ENCODE results near the gene SLC6A19.

The SLC6A19 gene

DNA sequence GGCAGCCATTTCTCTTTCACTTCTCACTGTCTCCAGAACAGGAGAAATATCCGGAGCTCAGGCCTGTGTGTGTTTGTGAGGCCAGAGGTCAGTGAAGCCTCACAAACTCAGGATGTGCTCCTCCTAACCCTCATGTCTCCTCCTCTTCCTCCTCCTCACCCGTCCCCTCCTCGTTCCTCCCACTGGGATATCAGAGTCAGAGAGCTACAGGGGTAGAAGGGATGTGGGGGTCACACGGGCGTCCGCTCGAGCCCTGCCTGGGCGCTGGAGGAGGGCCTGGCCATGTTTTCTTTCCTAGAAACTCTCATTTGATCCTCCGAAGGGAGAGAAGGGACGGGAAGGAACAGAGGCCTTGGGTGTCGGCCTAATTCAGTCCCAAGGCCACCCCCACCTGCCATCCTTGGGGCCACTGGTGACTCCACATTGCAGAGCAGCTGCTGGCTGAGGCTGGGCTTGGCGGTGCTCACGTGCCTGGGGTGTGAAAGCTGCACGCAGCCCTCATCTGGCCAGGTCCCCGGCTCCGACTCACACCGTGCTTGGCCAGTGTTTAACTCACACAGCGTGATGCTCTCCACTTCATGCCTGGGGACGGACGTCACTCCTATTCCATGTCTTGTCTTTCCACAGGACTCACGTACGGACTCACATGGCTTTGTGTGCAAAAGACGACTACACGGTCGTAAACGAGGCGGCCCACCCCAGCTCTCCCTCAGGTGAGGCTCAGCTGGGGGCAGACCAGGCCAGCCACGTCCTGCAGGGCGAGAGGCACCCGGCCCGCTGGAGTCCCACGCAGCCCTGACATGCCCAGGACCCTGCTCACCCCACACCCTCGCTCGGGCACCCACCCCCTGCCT lies 22.6 kb upstream of the SLC6A19 start:
- no peaks in the 10 kb centered on the region; the same call in 1 of the 2 replicates for H3K4me1 ChIP-seq
- in situ Hi-C loops (cut with MboI; ENCODE audit: low sequenced_read_pairs), result loop anchor here (10.0 kb wide), 1 partner anchor 466 kb away; no protein-coding TSS in a partner anchor

DNA sequence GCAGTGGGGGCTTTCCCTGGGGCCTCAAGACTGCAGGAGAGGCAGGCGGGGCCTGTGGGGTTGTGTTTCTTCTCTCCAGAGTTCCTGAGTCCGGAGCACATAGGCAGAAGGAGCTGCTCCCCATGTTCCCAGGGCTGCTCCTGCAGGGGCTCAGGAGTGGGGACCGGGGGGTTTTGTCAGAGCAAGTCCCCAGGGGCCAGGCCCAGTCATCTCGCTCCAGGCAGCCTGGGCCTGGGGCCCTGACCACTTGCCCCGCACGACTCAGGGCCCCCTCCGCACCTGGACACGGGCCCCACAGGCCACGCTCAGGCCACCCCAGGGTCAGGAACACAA lies 22.0 kb upstream of the SLC6A19 start:
- in situ Hi-C loops (cut with MboI; ENCODE audit: low sequenced_read_pairs), result loop anchor here (10.0 kb wide), 1 partner anchor 465 kb away; no protein-coding TSS in a partner anchor
- no peak for DNase-seq (ENCODE audit: low spot score in 2 of 2)
- no peaks in the 10 kb centered on the region for H3K36me3 ChIP-seq (replicated peaks)
- H3K27me3 ChIP-seq (ENCODE audit: low read depth), result no peaks in the 10 kb centered on the region
- H3K9me3 ChIP-seq, result no peaks in the 10 kb centered on the region
- H3K4me3 ChIP-seq, result no peak overlapping the region
- H3K4me1 ChIP-seq, result no peaks in the 10 kb centered on the region

More for the DNA sequence above, 22.6 kb upstream of the SLC6A19 start:
- Histone ChIP-seq H3K9me3 (no peaks in the 10 kb centered on the region), H3K27me3 (ENCODE audit: low read depth) (no peaks in the 10 kb centered on the region), H3K36me3 (replicated peaks) (no peaks in the 10 kb centered on the region), H3K4me3 (no peak overlapping the region)
- no peak for DNase-seq (ENCODE audit: low spot score in 2 of 2)

DNA sequence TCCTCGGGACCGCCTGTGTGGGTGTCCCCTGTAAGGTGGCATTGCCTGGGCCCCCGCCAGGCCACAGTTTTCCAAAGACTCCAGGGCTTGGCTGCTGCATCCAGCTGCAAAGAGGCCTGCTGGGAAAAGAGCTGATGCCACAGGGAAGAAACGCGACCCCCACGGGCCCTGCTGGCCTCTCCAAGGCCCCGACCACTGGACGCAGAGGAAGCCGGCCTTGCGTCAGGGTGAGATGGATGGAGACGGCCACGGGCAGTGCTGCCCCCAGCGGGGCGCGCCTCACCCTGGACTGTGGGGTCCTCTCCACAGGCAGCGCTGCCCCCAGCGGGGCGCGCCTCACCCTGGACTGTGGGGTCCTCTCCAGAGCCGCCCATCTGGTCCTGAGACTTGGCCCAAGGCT lies 21.3 kb upstream of the SLC6A19 start:
- H3K4me1 ChIP-seq, result no peaks in the 10 kb centered on the region
- no peak overlapping the region for H3K4me3 ChIP-seq
- H3K36me3 ChIP-seq (replicated peaks), result no peaks in the 10 kb centered on the region
- H3K27me3 ChIP-seq (ENCODE audit: low read depth), result no peaks in the 10 kb centered on the region
- in situ Hi-C loops (cut with MboI; ENCODE audit: low sequenced_read_pairs), result no loop called here
- no peaks in the 10 kb centered on the region for H3K9me3 ChIP-seq
- no peak for DNase-seq (ENCODE audit: low spot score in 2 of 2)

DNA sequence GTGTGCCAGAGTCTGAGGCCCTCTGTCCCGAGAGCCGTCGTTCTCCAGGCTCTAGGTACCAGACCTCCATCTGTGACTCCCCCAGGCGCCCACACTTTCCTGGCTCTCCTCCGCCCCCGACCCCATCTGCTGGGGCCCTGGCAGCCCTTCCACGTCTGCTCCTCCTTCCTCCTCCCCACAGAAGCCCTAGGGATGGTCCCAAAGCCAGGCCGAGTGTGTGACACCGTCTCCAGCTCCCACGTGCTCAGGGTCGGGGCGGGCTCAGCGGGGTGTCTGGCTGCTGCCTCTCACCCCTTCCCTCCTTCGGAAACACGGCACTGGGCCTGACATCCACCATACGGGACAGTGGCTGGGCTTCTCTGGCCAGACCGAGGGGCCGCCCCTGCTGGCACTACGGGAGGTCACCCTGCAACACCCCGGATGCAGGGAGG lies 20.5 kb upstream of the SLC6A19 start:
- Histone ChIP-seq H3K36me3 (replicated peaks) (no peaks in the 10 kb centered on the region), H3K9me3 (no peaks in the 10 kb centered on the region), H3K27me3 (ENCODE audit: low read depth) (no peaks in the 10 kb centered on the region), H3K4me1 (no peaks in the 10 kb centered on the region), H3K4me3 (no peak overlapping the region)
- no peak for DNase-seq (ENCODE audit: low spot score in 2 of 2)
- in situ Hi-C loops (cut with MboI; ENCODE audit: low sequenced_read_pairs), result no loop called here

DNA sequence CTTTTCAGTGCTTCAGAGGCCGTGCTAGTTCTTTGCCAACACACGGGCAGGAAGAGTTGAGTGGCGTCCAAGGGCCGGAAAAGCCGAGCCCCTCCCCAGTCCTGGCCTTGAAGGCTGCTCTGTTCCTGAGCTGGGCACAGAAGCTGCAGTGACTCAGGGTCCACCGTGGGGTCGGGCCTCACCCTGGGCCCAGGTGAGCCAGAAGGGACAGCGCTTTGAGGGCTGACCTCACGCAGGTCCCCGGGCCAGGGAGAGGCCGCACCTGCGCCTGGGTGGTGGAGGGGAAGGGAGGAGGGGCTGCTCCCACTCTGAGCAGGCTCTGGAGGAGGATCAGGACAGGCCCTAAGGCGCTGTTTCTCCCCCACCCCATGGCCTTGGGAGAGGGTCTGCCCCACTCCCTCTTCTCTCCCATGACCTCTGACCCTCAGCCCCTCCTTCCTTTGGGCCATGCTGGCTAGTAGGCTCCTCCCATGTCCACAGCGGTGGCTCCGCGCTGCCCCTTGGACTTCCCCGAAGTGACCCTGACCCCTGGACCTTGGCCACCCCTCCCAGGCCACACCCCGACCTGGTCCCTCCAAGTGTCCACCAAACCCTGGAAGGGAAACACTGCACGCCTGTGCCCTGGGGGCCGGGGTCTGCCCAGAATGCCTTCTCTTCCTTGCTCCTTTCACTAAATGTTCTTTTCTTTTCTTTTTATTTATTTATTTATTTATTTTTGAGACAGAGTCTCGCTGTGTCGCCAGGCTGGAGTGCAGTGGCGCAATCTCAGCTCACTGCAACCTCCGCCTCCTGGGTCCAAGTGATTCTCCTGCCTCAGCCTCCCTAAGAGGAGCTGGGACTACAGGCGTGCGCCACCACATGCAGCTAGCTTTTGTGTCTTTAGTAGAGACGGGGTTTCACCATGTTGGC lies 19.7 kb upstream of the SLC6A19 start:
- no peaks in the 10 kb centered on the region for H3K4me1 ChIP-seq
- H3K4me3 ChIP-seq, result no peak overlapping the region
- no peaks in the 10 kb centered on the region for H3K9me3 ChIP-seq
- no peak for DNase-seq (ENCODE audit: low spot score in 2 of 2)
- in situ Hi-C loops (cut with MboI; ENCODE audit: low sequenced_read_pairs), result no loop called here
- H3K27me3 ChIP-seq (ENCODE audit: low read depth), result no peaks in the 10 kb centered on the region
- no peaks in the 10 kb centered on the region for H3K36me3 ChIP-seq (replicated peaks)

DNA sequence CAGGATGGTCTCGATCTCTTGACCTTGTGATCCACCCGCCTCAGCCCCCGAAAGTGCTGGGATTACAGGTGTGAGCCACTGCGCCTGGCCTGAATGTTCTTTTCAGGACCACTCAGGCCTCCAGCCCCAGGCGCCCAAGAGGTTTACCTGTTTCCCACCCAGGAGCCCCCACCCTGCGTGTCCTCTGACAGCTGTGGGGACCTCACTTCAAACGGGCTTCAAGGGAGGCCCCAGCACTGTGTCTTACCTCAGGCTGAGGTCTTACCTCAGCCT lies 19.1 kb upstream of the SLC6A19 start:
- DNase-seq (ENCODE audit: low spot score in 2 of 2), result no peak
- Histone ChIP-seq H3K4me1 (no peaks in the 10 kb centered on the region), H3K36me3 (replicated peaks) (no peaks in the 10 kb centered on the region), H3K9me3 (no peaks in the 10 kb centered on the region), H3K27me3 (ENCODE audit: low read depth) (no peaks in the 10 kb centered on the region), H3K4me3 (no peak overlapping the region)
- in situ Hi-C loops (cut with MboI; ENCODE audit: low sequenced_read_pairs), result no loop called here

DNA sequence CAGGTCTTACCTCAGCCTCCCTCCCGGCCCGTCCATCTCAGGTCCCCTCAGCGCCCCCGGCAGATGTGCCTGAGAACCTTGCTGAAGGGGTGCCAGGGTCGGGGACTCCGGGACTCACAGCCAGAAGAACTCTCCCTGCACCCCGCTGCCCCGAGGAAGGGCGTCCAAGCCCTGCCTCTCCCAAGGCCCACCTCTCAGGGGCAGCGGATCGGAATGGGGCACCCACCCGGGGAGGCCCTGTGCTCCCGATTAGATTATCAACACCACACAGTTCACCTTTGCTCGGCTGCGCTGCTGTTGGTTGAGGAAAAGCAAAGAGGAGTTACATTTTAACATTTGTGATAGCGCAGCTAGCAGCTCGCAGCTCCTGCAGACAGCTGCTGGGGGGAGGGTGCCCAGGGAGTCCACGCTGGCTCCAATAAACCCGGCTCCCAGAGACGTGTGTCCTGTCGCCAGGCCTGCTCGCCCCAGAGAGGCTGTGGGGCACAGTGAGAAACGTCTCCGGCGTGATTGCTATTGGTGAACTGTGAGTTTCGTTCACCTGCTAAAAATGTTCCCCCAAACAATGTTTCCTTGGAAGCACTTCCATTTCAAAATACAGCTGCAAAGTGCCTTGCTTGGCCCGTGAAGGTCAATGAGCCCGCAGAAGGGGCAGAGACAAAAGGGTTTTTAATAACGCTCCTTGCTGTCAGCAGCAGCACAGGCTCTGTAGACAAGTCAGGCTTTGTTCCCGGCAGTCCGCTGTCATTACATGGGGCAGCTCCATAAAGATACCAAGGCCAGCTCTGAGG lies 18.6 kb upstream of the SLC6A19 start:
- no peak for DNase-seq (ENCODE audit: low spot score in 2 of 2)
- Histone ChIP-seq H3K27me3 (ENCODE audit: low read depth) (no peaks in the 10 kb centered on the region), H3K4me3 (no peak overlapping the region), H3K9me3 (no peaks in the 10 kb centered on the region), H3K36me3 (replicated peaks) (no peaks in the 10 kb centered on the region), H3K4me1 (no peaks in the 10 kb centered on the region)
- in situ Hi-C loops (cut with MboI; ENCODE audit: low sequenced_read_pairs), result no loop called here

DNA sequence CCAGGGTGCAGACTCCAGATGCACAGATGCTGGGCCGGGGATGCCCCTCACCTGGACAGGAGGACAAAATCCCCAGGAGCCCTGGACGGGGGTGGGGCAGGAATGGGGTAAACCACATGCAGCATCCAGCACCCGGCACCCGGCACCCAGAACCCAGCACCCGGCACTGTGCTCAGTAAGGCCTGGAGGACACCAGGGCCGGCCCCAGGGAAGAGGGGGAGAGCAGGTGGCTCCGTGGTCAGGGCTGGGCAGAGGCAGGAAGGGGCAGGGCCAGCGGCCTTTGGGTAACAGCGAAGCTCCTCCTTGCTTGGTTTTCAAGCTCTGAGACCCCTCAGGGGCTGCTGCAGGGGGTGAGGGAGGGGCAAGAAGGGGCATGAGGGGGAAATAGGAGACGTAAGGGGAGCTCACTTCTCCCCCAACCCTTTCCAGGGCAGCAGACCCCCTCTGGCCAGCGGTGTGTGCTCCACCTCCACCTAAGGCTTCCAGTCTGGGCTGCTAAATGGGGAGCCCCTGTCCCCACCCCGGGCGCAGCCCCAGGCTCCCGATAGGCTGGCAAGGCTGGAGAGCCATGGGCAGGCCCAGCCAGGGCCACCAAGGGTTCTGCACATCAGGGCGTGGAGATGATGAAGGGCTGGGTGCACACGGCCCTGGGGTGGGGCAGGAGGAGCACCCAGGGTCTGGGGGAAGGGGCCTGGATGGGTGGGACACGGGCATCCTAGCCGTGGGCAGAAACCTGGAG lies 17.8 kb upstream of the SLC6A19 start:
- no peak overlapping the region for H3K4me3 ChIP-seq
- no peaks in the 10 kb centered on the region for H3K27me3 ChIP-seq (ENCODE audit: low read depth)
- DNase-seq (ENCODE audit: low spot score in 2 of 2), result no peak
- no peaks in the 10 kb centered on the region for H3K4me1 ChIP-seq
- no peaks in the 10 kb centered on the region for H3K36me3 ChIP-seq (replicated peaks)
- in situ Hi-C loops (cut with MboI; ENCODE audit: low sequenced_read_pairs), result no loop called here
- no peaks in the 10 kb centered on the region for H3K9me3 ChIP-seq

DNA sequence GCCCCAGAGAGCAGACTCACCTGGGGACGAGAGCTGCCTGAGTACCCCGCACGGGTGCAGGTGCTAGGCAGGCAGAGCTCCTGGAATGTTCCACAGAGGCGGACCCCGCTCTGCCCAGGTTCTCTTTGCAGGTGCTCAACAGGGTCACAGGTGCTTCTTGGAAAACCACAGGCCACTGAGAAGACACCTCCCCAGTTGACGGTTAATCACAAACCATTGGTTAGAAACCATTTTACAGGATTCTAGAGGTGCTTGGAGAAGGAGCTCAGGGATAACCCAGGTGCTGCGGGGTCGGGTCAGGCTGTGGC lies 17.3 kb upstream of the SLC6A19 start:
- in situ Hi-C loops (cut with MboI; ENCODE audit: low sequenced_read_pairs), result no loop called here
- Histone ChIP-seq H3K4me1 (no peaks in the 10 kb centered on the region), H3K9me3 (no peaks in the 10 kb centered on the region), H3K36me3 (replicated peaks) (no peaks in the 10 kb centered on the region), H3K27me3 (ENCODE audit: low read depth) (no peaks in the 10 kb centered on the region), H3K4me3 (no peak overlapping the region)
- DNase-seq (ENCODE audit: low spot score in 2 of 2), result no peak

DNA sequence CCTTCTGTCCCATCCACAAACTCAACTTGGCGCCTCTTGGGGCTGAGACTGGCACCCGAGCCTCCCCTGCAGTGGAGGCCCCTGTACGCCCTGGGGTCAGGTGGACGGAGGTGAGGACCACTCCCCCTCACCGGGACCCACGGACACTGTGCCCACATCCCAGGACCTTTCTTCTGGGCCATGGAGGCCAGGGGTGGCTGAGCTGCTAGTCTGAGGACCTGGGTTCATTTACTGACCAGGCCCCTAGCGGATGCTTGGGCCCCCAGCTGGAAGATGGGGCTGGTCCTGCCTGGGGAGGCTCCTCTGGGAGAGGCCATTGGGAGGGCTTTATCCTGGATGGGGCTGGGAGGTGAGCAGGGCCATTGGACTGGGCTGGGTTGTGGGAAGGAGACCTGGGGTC lies 16.9 kb upstream of the SLC6A19 start:
- in situ Hi-C loops (cut with MboI; ENCODE audit: low sequenced_read_pairs), result no loop called here
- Histone ChIP-seq H3K27me3 (ENCODE audit: low read depth) (no peaks in the 10 kb centered on the region), H3K4me3 (no peak overlapping the region), H3K9me3 (no peaks in the 10 kb centered on the region), H3K36me3 (replicated peaks) (no peaks in the 10 kb centered on the region), H3K4me1 (no peaks in the 10 kb centered on the region)
- no peak for DNase-seq (ENCODE audit: low spot score in 2 of 2)

DNA sequence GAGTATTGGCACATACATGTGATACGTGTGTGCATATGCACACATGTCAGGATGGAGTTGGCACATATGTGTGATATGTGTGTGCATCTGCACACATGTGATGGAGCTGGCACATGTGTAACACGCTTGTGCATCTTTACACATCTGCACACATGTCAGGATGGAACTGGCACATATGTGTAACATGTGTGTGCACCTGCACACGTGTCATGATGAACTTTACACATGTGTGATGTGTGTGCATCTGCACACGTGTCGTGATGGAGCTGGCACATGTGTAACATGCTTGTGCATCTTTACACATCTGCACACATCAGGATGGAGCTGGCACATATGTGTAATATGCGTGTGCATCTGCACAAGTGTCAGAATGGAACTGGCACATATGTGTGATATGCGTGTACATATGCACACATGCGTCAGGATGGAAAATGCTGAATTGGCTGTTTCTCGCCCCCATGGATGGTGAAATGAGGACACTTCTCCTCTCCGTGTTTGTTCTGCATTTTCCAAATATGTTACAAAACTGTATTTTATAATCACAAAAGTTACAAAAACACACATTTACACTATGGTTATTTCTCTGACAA lies 16.3 kb upstream of the SLC6A19 start:
- Histone ChIP-seq H3K36me3 (replicated peaks) (no peaks in the 10 kb centered on the region), H3K4me3 (no peak overlapping the region), H3K9me3 (no peaks in the 10 kb centered on the region), H3K27me3 (ENCODE audit: low read depth) (no peaks in the 10 kb centered on the region), H3K4me1 (no peaks in the 10 kb centered on the region)
- in situ Hi-C loops (cut with MboI; ENCODE audit: low sequenced_read_pairs), result no loop called here
- no peak for DNase-seq (ENCODE audit: low spot score in 2 of 2)

DNA sequence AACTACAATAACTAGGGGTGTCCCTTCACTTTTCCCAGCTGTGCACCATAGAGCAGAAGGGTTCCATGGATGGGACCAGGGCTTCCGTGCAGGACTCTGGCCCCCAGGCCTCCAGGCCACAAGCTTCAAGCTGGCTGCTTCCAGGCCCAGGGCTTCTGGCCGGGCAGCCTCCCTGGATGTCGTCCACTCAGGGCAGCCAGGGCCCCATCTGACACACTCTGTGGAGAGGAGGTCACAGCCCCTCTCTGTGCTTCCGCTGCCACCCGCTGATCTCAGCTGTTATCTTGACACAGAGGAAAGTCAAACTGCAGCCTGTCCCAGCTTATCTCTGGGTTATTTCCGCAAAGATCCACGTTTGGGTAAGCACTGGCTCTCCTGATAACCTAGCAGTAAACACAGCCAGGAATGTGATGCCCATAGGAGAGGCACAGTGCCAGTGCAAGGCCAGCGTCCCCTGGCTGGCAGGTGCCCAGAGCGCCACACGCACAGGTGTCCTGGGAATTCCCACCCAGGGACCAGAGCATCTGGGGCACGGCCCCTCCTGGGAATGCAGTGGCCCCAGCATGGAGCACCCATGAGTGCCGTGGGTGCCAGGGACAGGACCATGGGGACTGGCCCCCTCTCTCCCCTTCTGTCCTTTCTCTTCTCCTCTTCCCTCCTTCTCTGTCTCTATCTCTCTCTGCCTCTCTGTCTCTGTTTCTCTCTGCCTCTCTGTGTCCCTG lies 15.6 kb upstream of the SLC6A19 start:
- Histone ChIP-seq H3K36me3 (replicated peaks) (no peaks in the 10 kb centered on the region), H3K27me3 (ENCODE audit: low read depth) (0 out of 2 replicates have a peak, but pooled peaks cover 2% of the 10 kb centered on the region), H3K4me1 (no peaks in the 10 kb centered on the region), H3K4me3 (no peak overlapping the region), H3K9me3 (no peaks in the 10 kb centered on the region)
- no peak for DNase-seq (ENCODE audit: low spot score in 2 of 2)
- in situ Hi-C loops (cut with MboI; ENCODE audit: low sequenced_read_pairs), result no loop called here
